Muscle of arm (tissue), 14 donors: ENCODE data around the gene PLA2G4E. TPM values are rescaled to one million over a fixed set of nuclear protein-coding genes. Genes with fewer than 3 reads are reported as not detected.

Experiments
- DNase-seq: peaks from one replicate; pipeline ENCODE4 v3.0.0-alpha.2; 2013
- long read RNA-seq, 11 donors: transcript quantifications; one replicate each; lab custom pipeline, GENCODE V29; 2026
- polyA plus RNA-seq, 12 donors: library from polyadenylated mRNA; unstranded; fragments of 120-200 nt; gene quantifications; one replicate each; pipeline ENCODE4 v1.2.1, GENCODE V29; 2013; ENCODE audit not compliant: insufficient read length in 12 of 12

Gene PLA2G4E
- 1 to 10 TPM in 9 of 12 donors, under 1 TPM in 1, not detected in 2; 0.68 to 3.5 (median 1.6) TPM for polyA plus RNA-seq
- long read RNA-seq, donor 1: 0 reads
- long read RNA-seq, donor 2: 0 reads
- long read RNA-seq, donor 3: 0 reads
- long read RNA-seq, donor 4: 0 reads
- long read RNA-seq, donor 5: 0 reads
- long read RNA-seq, donor 6: 0 reads
- long read RNA-seq, donor 7: 0 reads
- long read RNA-seq, donor 8: 0 reads
- long read RNA-seq, donor 9: 0 reads
- long read RNA-seq, donor 10: 0 reads
- long read RNA-seq, donor 11: 0 reads

- no peak for DNase-seq
Measured at GRCh38 chr15:42020713-42021273, at the start of gene PLA2G4E. Gene PLA2G4E, minus strand, starts transcription at chr15:42021042. Its CDS starts 12 bp downstream, at chr15:42021030.

GRCh38 chr15:42070279-42070975 lies 49.6 kb upstream of the PLA2G4E start:
- no peak for DNase-seq

GRCh38 chr15:42069496-42070278 lies 48.8 kb upstream of the PLA2G4E start:
- no peak for DNase-seq

- DNase-seq: no peak
Measured at GRCh38 chr15:42069025-42069424, 48.2 kb upstream of the PLA2G4E start.

- DNase-seq: no peak
Measured at GRCh38 chr15:42068601-42069000, 47.8 kb upstream of the PLA2G4E start.

- DNase-seq: no peak
Measured at GRCh38 chr15:42066764-42067415, 46.0 kb upstream of the PLA2G4E start.

- DNase-seq: no peak
Measured at GRCh38 chr15:42065468-42065867, 44.6 kb upstream of the PLA2G4E start.

GRCh38 chr15:42065033-42065432 lies 44.2 kb upstream of the PLA2G4E start:
- DNase-seq: no peak

GRCh38 chr15:42064271-42064670 lies 43.4 kb upstream of the PLA2G4E start:
- no peak for DNase-seq

GRCh38 chr15:42063122-42063848 lies 42.4 kb upstream of the PLA2G4E start:
- DNase-seq: no peak

GRCh38 chr15:42062284-42062806 lies 41.5 kb upstream of the PLA2G4E start:
- DNase-seq: no peak

GRCh38 chr15:42060797-42061196 lies 40.0 kb upstream of the PLA2G4E start:
- DNase-seq: no peak

GRCh38 chr15:42060477-42060763 lies 39.6 kb upstream of the PLA2G4E start:
- DNase-seq: no peak

- DNase-seq: peak; percentile 30
Measured at GRCh38 chr15:42059661-42060476, 39.0 kb upstream of the PLA2G4E start.

- DNase-seq: no peak
Measured at GRCh38 chr15:42058791-42059190, 37.9 kb upstream of the PLA2G4E start.

- no peak for DNase-seq
Measured at GRCh38 chr15:42057799-42058646, 37.2 kb upstream of the PLA2G4E start.

- peak; percentile 47 for DNase-seq
Measured at GRCh38 chr15:42056934-42057798, 36.3 kb upstream of the PLA2G4E start.

GRCh38 chr15:42053914-42054313 lies 33.1 kb upstream of the PLA2G4E start:
- no peak for DNase-seq
